HG03039 (cell line): ENCODE data around the gene EIF2D.
A peak's percentile ranks its signal among the peaks of the same experiment; 100 is the strongest.

ENCODE experiments used
- ATAC-seq: cut with Tn5 transposase; IDR thresholded peaks from one replicate; pipeline ENCODE4 v1.9.1; 2021; ENCODE audit warnings: mild to moderate bottlenecking, moderate library complexity; ENCODE audit not compliant: unreplicated experiment

Gene EIF2D

DNA sequence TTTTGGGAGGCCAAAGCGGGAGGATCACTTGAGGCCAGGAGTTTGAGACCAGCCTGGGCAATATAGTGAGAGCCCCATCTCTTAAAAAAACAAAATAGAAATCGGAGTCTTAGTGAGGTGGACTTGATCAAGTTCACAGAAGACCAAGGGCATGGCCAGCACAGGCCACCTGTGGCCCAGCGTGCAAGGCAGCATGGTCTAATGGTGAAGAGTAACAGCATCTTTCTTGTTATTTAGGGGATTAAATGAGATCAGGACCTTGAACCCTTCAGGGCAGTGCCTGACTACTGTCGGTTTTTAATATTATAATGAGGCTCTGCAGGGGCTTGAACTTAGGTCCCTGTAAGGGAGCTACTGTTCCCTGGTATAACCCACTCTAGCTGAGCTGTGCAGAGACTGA is 38.5 kb downstream of the EIF2D start:
- ATAC-seq = no peak

- ATAC-seq = no peak
Observed at GRCh38 chr1:206573319-206573718, 38.9 kb downstream of the EIF2D start.

DNA sequence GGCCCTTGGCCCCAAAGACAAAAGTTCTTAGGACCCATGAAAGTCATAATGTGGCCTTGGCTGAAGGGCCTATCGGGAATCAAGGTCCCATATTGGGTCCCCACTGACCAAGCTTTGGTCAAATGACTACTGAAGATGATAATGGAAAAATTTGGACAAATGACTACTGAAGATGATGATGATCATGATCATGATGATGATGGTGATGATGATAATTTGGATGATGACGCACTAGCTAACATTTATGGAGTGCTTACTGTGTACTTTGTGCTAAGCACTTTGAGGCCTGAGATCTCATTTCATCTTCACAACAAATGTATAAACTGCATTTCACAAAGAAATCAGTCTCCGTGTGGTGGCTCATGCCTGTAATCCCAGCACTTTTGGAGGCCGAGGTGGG is 39.4 kb downstream of the EIF2D start:
- no peak for ATAC-seq

GRCh38 chr1:206570529-206570928 is 41.7 kb downstream of the EIF2D start:
- ATAC-seq = no peak

- no peak for ATAC-seq
Observed at GRCh38 chr1:206569556-206569955, 42.7 kb downstream of the EIF2D start.

- no peak for ATAC-seq
Observed at GRCh38 chr1:206568779-206569352, 43.4 kb downstream of the EIF2D start.

DNA sequence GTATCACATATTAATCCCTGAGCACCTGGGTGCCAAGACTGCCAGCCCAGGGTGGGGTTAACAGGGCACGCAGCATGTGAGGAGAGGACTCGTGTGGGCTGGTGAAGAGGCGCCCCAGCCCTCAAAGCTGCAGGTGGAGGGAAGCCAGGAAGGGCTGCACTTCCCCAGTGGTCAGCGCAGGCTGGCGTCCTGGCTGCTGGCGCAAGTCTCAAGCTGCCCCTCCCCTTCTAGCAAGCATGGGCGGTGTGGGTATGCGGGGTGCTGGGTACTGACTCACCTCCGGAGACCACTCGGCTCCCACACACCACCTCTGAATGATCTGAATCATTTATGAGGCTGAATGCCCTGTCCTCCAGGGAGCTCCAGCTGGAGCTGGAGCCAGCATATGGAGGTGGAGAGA is 44.0 kb downstream of the EIF2D start:
- no peak for ATAC-seq

DNA sequence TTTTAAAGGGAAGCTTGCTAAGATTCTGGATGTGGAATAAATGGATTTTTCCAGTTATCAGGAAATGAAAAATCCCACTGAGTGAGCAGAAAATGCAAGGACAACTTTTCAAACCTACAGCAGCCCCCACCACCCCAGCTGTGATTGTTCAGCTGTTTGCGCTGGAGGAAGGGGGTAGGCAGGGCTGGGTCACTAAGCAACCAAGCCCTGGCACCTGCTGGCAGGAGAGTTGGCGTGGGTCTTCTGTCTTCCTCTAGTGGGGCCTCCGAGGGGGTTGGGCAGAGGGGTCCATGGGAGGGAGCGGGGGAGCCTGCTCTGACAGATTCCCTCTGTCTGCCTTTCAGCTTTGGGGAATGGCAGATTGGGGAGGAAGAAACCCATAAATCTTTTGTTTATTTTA is 45.3 kb downstream of the EIF2D start:
- no peak for ATAC-seq

DNA sequence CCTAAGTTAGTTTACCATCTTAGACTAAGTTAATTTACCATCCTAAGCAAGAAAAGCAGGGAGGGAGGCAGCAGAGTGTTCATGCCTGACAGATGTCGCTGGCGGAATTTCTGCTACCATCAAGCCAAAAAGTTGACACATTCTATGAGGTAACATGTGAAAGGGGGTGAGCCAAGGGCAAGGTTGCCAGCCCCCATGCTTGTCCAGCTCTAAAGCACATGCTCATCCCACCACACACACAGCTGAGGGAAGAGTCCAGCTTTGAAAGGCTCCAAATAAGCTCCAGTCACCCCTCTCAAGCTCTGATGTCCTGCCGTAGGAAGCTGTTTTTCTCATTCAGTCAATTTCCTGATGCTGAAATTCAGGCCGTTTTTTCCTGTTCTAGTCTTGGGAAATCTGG is 46.3 kb downstream of the EIF2D start:
- ATAC-seq = no peak

DNA sequence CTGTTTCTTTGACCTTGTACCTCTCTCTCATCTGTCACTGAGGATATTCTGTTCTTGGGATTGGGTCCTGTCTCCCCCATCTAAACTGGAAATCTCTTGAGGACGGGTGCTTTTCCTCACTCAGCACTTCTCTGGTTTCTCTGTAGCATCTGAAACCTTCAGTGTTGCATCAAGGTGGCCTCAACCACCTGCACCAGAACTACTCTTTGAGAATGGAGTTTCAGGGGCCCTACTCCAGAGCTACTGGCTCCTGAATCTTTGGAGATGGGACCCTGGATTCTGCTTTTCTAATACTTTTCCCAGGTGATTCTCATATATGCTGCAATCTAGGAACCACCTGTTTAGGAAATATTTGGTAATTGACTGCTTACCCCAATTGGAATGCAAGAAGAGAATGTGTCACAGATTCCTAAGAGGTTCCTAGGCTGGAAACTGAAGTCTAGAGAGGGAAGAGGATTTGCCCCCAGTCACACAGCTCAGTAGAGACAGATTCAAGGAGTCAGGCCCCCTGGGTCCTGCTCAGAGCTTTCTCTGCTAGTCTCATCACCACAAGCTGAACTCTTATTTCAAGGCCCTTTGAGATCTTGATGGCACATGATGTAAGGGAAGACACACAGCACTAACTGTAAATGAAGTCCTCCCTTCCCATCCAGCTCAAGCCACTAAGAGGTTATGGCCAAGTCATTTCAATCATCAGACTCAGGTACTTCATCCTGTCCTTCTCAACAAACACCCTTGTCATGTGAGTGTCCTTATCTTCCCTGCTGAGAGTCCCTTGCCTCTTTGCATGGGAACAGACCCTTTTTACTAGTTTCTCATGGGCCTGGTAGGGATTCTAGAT is 48.7 kb downstream of the EIF2D start:
- ATAC-seq = peak; percentile 21

- ATAC-seq = no peak
Observed at GRCh38 chr1:206560007-206560716, 52.1 kb downstream of the EIF2D start.

DNA sequence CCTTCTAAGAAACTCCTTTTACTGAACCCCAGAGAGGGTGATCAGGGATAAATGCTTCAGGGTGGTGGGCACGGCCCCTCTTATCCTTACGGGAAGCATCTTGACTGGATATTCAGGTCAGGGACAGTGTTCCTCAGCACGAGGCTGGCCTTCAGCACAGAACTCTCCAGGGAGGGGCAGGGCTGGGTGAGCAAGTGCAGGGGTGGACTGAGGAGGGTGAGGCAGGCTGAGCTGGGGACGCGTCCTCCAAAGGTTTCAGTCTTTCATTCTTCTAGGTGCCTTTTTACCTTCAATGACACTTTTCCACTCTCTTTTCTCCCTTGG is 52.6 kb downstream of the EIF2D start:
- no peak for ATAC-seq

DNA sequence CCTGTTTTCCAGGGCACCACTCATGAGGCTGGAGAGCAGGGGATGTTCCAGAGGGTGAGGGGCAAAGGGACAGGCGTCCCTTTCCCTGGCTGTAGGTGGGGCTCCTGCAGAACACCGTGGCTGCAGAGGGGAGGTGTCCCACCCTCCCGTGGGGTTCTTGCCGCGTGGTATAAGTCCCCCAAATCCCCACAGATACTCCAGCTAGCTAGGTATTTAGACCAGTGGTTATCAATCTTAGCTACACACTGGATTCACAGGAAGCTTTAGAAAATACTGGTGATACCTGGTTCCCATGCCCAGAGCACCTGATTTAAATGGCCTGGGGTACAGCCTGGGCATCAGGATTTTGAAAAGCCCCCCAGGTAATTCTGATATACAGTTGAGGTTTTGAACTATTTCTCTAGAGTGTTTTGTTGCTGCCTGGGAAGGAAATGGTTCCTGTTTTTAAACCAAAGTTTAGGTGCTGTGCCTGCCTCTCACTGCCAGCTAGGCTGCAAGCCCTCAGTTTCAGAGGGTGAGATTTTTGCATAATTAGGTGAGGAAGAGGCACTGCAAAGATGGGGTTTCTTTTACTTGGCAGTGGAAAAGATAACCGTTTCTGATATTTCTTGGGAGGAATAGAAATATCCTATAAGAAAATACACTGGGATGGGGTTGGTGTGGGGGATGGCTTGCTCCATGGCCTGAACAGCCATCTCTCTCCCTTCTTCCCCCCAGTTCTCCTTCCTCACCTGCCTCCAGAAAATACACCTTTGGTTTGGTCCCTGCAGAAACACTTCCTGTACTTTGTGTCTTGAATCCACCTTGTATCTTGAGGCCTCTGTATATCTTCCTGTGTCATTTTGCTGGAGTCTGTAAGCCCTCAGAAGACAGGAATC is 53.2 kb downstream of the EIF2D start:
- ATAC-seq = no peak

- ATAC-seq = no peak
Observed at GRCh38 chr1:206557636-206558473, 54.4 kb downstream of the EIF2D start.

- ATAC-seq = peak; percentile 63
Observed at GRCh38 chr1:206556750-206557635, 55.3 kb downstream of the EIF2D start.

- no peak for ATAC-seq
Observed at GRCh38 chr1:206556047-206556749, 56.1 kb downstream of the EIF2D start.

DNA sequence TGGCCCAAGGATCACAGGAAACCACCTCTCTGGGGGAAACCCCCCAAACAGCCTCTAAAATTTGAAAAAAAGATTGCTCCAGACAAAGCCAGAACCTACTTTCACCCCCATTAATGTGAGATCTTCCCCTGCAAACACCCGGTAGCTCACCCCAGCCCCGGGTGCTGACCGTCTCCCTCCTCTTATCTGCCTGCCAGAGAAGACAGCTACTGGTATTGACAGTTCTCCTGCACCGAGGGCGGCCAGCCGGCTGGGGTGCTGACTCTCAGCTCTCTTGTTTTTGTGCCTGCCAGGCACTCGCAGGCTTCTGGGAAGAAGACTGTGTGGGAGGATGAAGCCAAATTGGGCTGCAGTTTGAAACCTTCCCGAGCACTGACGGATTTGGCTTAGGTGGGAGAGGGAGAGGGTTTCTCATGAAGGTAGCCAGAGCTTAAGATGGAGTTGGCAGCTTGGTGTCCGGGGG is 56.8 kb downstream of the EIF2D start:
- no peak for ATAC-seq

GRCh38 chr1:206554701-206555472 is 57.4 kb downstream of the EIF2D start:
- no peak for ATAC-seq
